ENCODE results near the gene HRH1.

Gene HRH1

GRCh38 chr3:11269007-11269406, 114.7 kb downstream of the HRH1 start:
- no peak for TF ChIP-seq CTCF (conservative IDR thresholded peaks at IDR 0.05; ENCODE audit: low read depth, low read length)
- no peak for DNase-seq (ENCODE audit: low read depth)
- no peak overlapping the region for H3K4me3 ChIP-seq (ENCODE audit: low read depth, low read length)

GRCh38 chr3:11271986-11272904, 118.0 kb downstream of the HRH1 start, which contains the start of gene ATG7:
ATG7 (plus strand) TSS chr3:11272397; CDS start chr3:11298696, 26,299 bp downstream.
- H3K4me3 ChIP-seq (ENCODE audit: low read depth, low read length) = peak within 1 kb of the TSS; percentile 75
- peak; percentile 98 for DNase-seq (ENCODE audit: low read depth)
- TF ChIP-seq CTCF (conservative IDR thresholded peaks at IDR 0.05; ENCODE audit: low read depth, low read length) = no peak

- peak overlapping the region; percentile 75 for H3K4me3 ChIP-seq (ENCODE audit: low read depth, low read length)
- no peak for TF ChIP-seq CTCF (conservative IDR thresholded peaks at IDR 0.05; ENCODE audit: low read depth, low read length)
- DNase-seq (ENCODE audit: low read depth) = peak; percentile 39
These were observed 118.7 kb downstream of the HRH1 start for GRCh38 chr3:11272906-11273574.

GRCh38 chr3:11273891-11274291, 119.6 kb downstream of the HRH1 start:
- no peak for TF ChIP-seq CTCF (conservative IDR thresholded peaks at IDR 0.05; ENCODE audit: low read depth, low read length)
- no peak overlapping the region for H3K4me3 ChIP-seq (ENCODE audit: low read depth, low read length)
- DNase-seq (ENCODE audit: low read depth) = peak; percentile 39

- no peak overlapping the region for H3K4me3 ChIP-seq (ENCODE audit: low read depth, low read length)
- no peak for TF ChIP-seq CTCF (conservative IDR thresholded peaks at IDR 0.05; ENCODE audit: low read depth, low read length)
- no peak for DNase-seq (ENCODE audit: low read depth)
These were observed 120.4 kb downstream of the HRH1 start for GRCh38 chr3:11274566-11275142.

GRCh38 chr3:11275926-11276325, 121.6 kb downstream of the HRH1 start:
- H3K4me3 ChIP-seq (ENCODE audit: low read depth, low read length) = no peak overlapping the region
- no peak for TF ChIP-seq CTCF (conservative IDR thresholded peaks at IDR 0.05; ENCODE audit: low read depth, low read length)
- DNase-seq (ENCODE audit: low read depth) = no peak

Measured in choroid plexus epithelial cell (primary cell).